Right lobe of liver (tissue), 4 donors: ENCODE measurements around the gene PSEN1.
A peak's percentile ranks its signal among the peaks of the same experiment; 100 is the strongest.

Experiments used
- CTCF ChIP-seq, 4 donors: fragments of 200-600 bp in 3 of 4; fragments of 450-650 bp in 1 of 4; IDR thresholded peaks; one replicate each; pipeline versions ENCODE4 v1.5.1 to v1.8.0; 2016 to 2022; ENCODE audit warnings: antibody characterized with exemption in 4 of 4, mild to moderate bottlenecking in 2 of 4
- POLR2A ChIP-seq: fragments of 450-650 bp; IDR thresholded peaks from one replicate; pipeline ENCODE4 v1.6.1; 2017; ENCODE audit warnings: antibody characterized with exemption, mild to moderate bottlenecking
- donor health status: DM: no; HTN: no; CAD: no.
- donor health status: DM: no; HTN: no; CAD: no.
- donor health status: DM: no; HTN: yes; CAD: no.

- TF ChIP-seq POLR2A (peak; percentile 88), CTCF (IDR thresholded peaks at IDR 0.05) (no peak)
Measured at GRCh38 chr14:73136387-73137225, at the start of gene PSEN1.
